ENCODE data around the gene PTGES3.

Gene PTGES3

DNA sequence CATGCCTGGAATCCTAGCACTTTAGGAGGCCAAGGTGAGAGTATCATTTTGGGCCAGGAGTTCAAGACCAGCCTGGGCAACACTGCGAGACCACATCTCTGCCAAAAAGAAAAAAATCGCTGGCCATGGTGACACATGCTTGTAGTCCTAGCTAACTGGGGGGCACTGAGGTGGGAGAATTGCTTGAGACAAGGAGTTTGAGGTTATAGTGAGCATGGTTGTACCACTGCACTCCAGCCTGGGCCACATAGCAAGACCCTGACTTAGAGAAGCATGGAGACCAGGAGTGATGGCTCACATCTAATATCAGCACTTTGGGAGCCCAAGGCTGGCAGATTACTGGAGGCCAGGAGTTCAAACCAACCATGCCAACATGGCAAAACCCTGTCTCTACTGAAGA, 9.2 kb downstream of the PTGES3 start:
- CTCF ChIA-PET = interaction anchor here (1.2 to 2.3 kb wide), 2 partner anchors 15 to 42 kb away, joined by 3 to 8 read pairs; no protein-coding TSS in a partner anchor
- H3K4me1 ChIP-seq (ENCODE audit: control extremely low read depth in 1 of 4, control insufficient read depth in 4 of 4, insufficient read depth in 4 of 4, low read length in 3 of 4) = peaks cover under 1 to 19% (median 7%) of the 10 kb centered on the region in 4 experiments
- POLR2A ChIA-PET = interaction anchor here (1.2 kb wide), 1 partner anchor 9 kb away, joined by 3 read pairs; no protein-coding TSS in a partner anchor
- H3K9me3 ChIP-seq (ENCODE audit: control extremely low read depth in 1 of 5, control insufficient read depth in 4 of 5, insufficient read depth in 2 of 5, low read depth in 1 of 5, low read length in 4 of 5) = no peaks in the 10 kb centered on the region
- peaks cover 3 to 20% (median 12%) of the 10 kb centered on the region in 4 experiments for H3K36me3 ChIP-seq (ENCODE audit: control insufficient read depth in 4 of 4, insufficient read depth in 4 of 4, low read length in 3 of 4)
- H3K27ac ChIP-seq (ENCODE audit: insufficient read depth in 1 of 2, low read depth in 1 of 2, low read length in 2 of 2, poor library complexity in 1 of 2, severe bottlenecking in 2 of 2) = peak overlapping the region in 1 of 2 experiments; percentile 14
- WGBS (ENCODE audit: insufficient coverage) = 94% methylated on average over 2 of the region's 2 CpGs
- no peak overlapping the region for H3K4me3 ChIP-seq (ENCODE audit: control insufficient read depth in 1 of 7, extremely low read depth in 1 of 7, insufficient read depth in 4 of 7, low read depth in 2 of 7, low read length in 6 of 7)
- DNase-seq = no peak
- H3K27me3 ChIP-seq (replicated peaks in 2 of 5; ENCODE audit: control insufficient read depth in 4 of 5, insufficient read depth in 5 of 5, low read length in 4 of 5) = no peaks in the 10 kb centered on the region

DNA sequence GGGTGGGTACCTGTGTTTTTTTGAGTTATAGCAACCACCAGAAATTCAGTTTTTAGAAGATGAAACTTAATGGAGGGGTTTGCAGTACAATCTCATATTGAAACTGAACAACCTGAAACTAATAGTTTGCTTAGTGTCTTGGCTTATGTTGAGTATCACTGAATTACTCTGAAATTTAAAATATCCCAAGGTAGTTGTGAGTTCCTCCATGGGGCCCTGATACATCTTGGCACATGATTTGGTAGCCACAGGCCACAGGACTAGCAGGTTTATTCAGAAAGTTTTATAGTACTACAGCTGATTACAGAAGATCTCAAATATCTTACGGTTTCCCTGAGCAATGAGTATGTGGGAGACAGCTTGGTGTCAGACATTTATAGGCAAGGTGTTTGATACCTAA, 10.4 kb downstream of the PTGES3 start:
- Histone ChIP-seq H3K36me3 (ENCODE audit: control insufficient read depth in 4 of 4, insufficient read depth in 4 of 4, low read length in 3 of 4) (peaks cover 6 to 22% (median 14%) of the 10 kb centered on the region in 4 experiments), H3K9me3 (ENCODE audit: control extremely low read depth in 1 of 5, control insufficient read depth in 4 of 5, insufficient read depth in 2 of 5, low read depth in 1 of 5, low read length in 4 of 5) (no peaks in the 10 kb centered on the region), H3K27me3 (replicated peaks in 2 of 5; ENCODE audit: control insufficient read depth in 4 of 5, insufficient read depth in 5 of 5, low read length in 4 of 5) (no peaks in the 10 kb centered on the region), H3K4me3 (ENCODE audit: control insufficient read depth in 1 of 7, extremely low read depth in 1 of 7, insufficient read depth in 4 of 7, low read depth in 2 of 7, low read length in 6 of 7) (no peak overlapping the region), H3K27ac (ENCODE audit: insufficient read depth in 1 of 2, low read depth in 1 of 2, low read length in 2 of 2, poor library complexity in 1 of 2, severe bottlenecking in 2 of 2) (peak overlapping the region; percentile 33 to 54), H3K4me1 (ENCODE audit: control extremely low read depth in 1 of 4, control insufficient read depth in 4 of 4, insufficient read depth in 4 of 4, low read length in 3 of 4) (peaks cover 0 to 12% (median 4%) of the 10 kb centered on the region in 4 experiments)
- no CpG with 5 or more reads among the region's 1 CpG for WGBS (ENCODE audit: insufficient coverage)
- no peak for DNase-seq
- ChIA-PET CTCF (interaction anchor here (0.6 to 2.3 kb wide), 3 partner anchors 14 to 41 kb away, joined by 4 to 8 read pairs (median 5); no protein-coding TSS in a partner anchor), POLR2A (interaction anchor here (0.9 kb wide), 1 partner anchor 45 kb away, joined by 4 read pairs; no protein-coding TSS in a partner anchor)

DNA sequence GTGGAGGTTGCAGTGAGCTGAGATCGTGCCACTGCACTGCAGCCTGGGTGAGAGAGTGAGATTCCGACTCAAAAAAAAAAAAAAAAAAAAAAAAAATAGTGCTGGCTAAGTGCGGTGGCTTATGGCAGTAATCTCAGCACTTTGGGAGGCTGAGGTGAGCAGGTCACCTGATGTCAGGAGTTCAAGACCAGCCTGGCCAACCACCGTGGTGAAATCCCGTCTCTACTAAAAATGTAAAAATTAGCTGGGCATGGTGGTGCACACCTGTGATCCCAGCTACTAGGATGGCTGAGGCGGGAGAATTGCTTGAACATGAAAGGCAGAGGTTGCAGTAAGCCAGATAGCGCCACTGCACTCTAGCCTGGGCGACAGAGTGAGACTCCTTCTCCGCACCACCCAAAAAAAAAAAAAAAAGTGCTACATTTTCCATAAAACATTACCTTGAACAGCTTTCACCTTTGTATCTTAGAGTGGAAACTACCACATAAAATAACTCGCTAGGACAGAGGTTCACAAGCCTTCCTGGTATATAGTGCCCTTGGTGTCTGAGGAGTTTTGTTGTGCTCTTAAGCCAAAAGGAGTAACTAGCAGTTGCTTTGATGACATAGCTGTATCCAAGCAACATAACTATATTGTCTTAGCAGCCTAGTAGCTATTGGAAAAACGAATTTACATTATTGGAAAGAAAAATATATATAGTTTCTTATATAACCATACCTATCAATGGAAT, 11.1 kb downstream of the PTGES3 start:
- Histone ChIP-seq H3K27ac (ENCODE audit: insufficient read depth in 1 of 2, low read depth in 1 of 2, low read length in 2 of 2, poor library complexity in 1 of 2, severe bottlenecking in 2 of 2) (peak overlapping the region; percentile 33 to 54), H3K27me3 (replicated peaks in 2 of 5; ENCODE audit: control insufficient read depth in 4 of 5, insufficient read depth in 5 of 5, low read length in 4 of 5) (no peaks in the 10 kb centered on the region), H3K9me3 (ENCODE audit: control extremely low read depth in 1 of 5, control insufficient read depth in 4 of 5, insufficient read depth in 2 of 5, low read depth in 1 of 5, low read length in 4 of 5) (no peaks in the 10 kb centered on the region), H3K36me3 (ENCODE audit: control insufficient read depth in 4 of 4, insufficient read depth in 4 of 4, low read length in 3 of 4) (peaks cover 6 to 24% (median 17%) of the 10 kb centered on the region in 4 experiments), H3K4me3 (ENCODE audit: control insufficient read depth in 1 of 7, extremely low read depth in 1 of 7, insufficient read depth in 4 of 7, low read depth in 2 of 7, low read length in 6 of 7) (no peak overlapping the region), H3K4me1 (ENCODE audit: control extremely low read depth in 1 of 4, control insufficient read depth in 4 of 4, insufficient read depth in 4 of 4, low read length in 3 of 4) (peaks cover 0 to 8% (median 3%) of the 10 kb centered on the region in 4 experiments)
- 70% methylated on average over 4 of the region's 11 CpGs for WGBS (ENCODE audit: insufficient coverage)
- CTCF ChIA-PET = interaction anchor here (0.6 to 2.3 kb wide), 5 partner anchors 9 to 631 kb away, joined by 3 to 8 read pairs (median 4); no protein-coding TSS in a partner anchor
- DNase-seq = peak in 2 of 3 donors; percentile 18 to 26
- POLR2A ChIA-PET = interaction anchor here (0.8 to 0.9 kb wide), 2 partner anchors 40 to 45 kb away, joined by 3 to 4 read pairs; no protein-coding TSS in a partner anchor

DNA sequence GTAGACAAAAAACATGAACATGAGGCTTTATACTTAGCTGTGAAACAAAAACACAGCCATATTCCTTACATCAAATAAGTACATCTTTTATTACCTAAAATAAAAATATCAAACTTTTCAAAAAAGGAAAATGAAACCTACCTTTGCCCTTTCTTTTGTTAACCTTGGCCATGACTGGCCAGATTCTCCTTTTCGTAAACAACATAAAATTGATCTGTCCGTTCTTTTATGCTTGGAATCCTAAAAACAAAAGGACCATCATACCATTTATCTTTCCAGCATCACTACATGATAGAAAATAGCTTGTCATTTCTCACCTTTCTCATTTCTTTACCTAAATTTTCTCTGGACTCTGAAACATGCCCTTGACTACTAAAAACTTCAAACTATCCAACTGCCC, 16.5 kb downstream of the PTGES3 start:
- H3K36me3 ChIP-seq (ENCODE audit: control insufficient read depth in 4 of 4, insufficient read depth in 4 of 4, low read length in 3 of 4) = peaks cover 20 to 57% (median 41%) of the 10 kb centered on the region in 4 experiments
- H3K4me1 ChIP-seq (ENCODE audit: control extremely low read depth in 1 of 4, control insufficient read depth in 4 of 4, insufficient read depth in 4 of 4, low read length in 3 of 4) = no peaks in the 10 kb centered on the region
- no peak overlapping the region for H3K4me3 ChIP-seq (ENCODE audit: control insufficient read depth in 1 of 7, extremely low read depth in 1 of 7, insufficient read depth in 4 of 7, low read depth in 2 of 7, low read length in 6 of 7)
- no peaks in the 10 kb centered on the region for H3K9me3 ChIP-seq (ENCODE audit: control extremely low read depth in 1 of 5, control insufficient read depth in 4 of 5, insufficient read depth in 2 of 5, low read depth in 1 of 5, low read length in 4 of 5)
- H3K27me3 ChIP-seq (replicated peaks in 2 of 5; ENCODE audit: control insufficient read depth in 4 of 5, insufficient read depth in 5 of 5, low read length in 4 of 5) = no peaks in the 10 kb centered on the region
- POLR2A ChIA-PET = no interaction called here
- DNase-seq = no peak
- CTCF ChIA-PET = interaction anchor here (0.8 to 1.6 kb wide), 4 partner anchors 9 to 13 kb away, joined by 3 to 6 read pairs (median 4); no protein-coding TSS in a partner anchor
- H3K27ac ChIP-seq (ENCODE audit: insufficient read depth in 1 of 2, low read depth in 1 of 2, low read length in 2 of 2, poor library complexity in 1 of 2, severe bottlenecking in 2 of 2) = no peak overlapping the region
- WGBS (ENCODE audit: insufficient coverage) = 100% methylated on average over 2 of the region's 2 CpGs

DNA sequence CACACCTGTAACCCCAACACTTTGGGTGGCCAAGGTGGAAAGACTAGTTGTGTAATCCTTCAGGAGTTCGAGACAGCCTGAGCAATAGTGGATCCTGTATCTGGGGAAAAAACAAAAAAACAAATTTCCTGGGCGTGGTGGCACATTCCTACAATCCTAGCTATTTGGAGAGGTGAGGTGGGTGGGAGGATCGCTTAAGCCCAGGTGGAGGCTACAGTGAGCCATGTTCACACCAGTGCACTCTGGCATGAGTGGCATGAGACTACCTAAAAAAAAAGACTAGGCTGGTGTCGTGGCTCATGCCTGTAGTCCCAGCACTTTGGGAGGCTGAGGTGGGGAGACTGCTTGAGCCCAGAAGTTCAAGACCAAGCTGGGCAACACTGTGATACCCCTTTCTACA, 17.2 kb downstream of the PTGES3 start:
- Histone ChIP-seq H3K4me1 (ENCODE audit: control extremely low read depth in 1 of 4, control insufficient read depth in 4 of 4, insufficient read depth in 4 of 4, low read length in 3 of 4) (no peaks in the 10 kb centered on the region), H3K4me3 (ENCODE audit: control insufficient read depth in 1 of 7, extremely low read depth in 1 of 7, insufficient read depth in 4 of 7, low read depth in 2 of 7, low read length in 6 of 7) (no peak overlapping the region), H3K27me3 (replicated peaks in 2 of 5; ENCODE audit: control insufficient read depth in 4 of 5, insufficient read depth in 5 of 5, low read length in 4 of 5) (no peaks in the 10 kb centered on the region), H3K36me3 (ENCODE audit: control insufficient read depth in 4 of 4, insufficient read depth in 4 of 4, low read length in 3 of 4) (peaks cover 20 to 65% (median 45%) of the 10 kb centered on the region in 4 experiments), H3K27ac (ENCODE audit: insufficient read depth in 1 of 2, low read depth in 1 of 2, low read length in 2 of 2, poor library complexity in 1 of 2, severe bottlenecking in 2 of 2) (no peak overlapping the region), H3K9me3 (ENCODE audit: control extremely low read depth in 1 of 5, control insufficient read depth in 4 of 5, insufficient read depth in 2 of 5, low read depth in 1 of 5, low read length in 4 of 5) (no peaks in the 10 kb centered on the region)
- 98% methylated on average over 4 of the region's 4 CpGs for WGBS (ENCODE audit: insufficient coverage)
- CTCF ChIA-PET = interaction anchor here (0.8 to 1.6 kb wide), 4 partner anchors 12 to 61 kb away, joined by 3 to 6 read pairs (median 4); no protein-coding TSS in a partner anchor
- POLR2A ChIA-PET = interaction anchor here (0.9 kb wide), 1 partner anchor 8 kb away, joined by 3 read pairs; no protein-coding TSS in a partner anchor
- DNase-seq = no peak

DNA sequence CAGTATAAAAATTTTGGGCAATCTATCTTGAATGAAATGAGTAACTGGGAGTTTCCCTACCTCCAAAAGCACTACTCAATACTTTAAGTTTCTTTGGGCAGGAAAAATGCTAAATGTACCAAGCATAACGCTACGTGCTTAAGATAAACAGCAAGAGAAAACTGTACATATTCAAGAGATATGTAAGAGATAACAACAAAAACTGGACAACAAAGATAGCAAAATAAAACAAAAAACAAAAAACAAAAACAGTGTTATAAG, 20.0 kb downstream of the PTGES3 start:
- Histone ChIP-seq H3K4me3 (ENCODE audit: control insufficient read depth in 1 of 7, extremely low read depth in 1 of 7, insufficient read depth in 4 of 7, low read depth in 2 of 7, low read length in 6 of 7) (no peak overlapping the region), H3K4me1 (ENCODE audit: control extremely low read depth in 1 of 4, control insufficient read depth in 4 of 4, insufficient read depth in 4 of 4, low read length in 3 of 4) (no peaks in the 10 kb centered on the region), H3K27me3 (replicated peaks in 2 of 5; ENCODE audit: control insufficient read depth in 4 of 5, insufficient read depth in 5 of 5, low read length in 4 of 5) (no peaks in the 10 kb centered on the region), H3K27ac (ENCODE audit: insufficient read depth in 1 of 2, low read depth in 1 of 2, low read length in 2 of 2, poor library complexity in 1 of 2, severe bottlenecking in 2 of 2) (no peak overlapping the region), H3K36me3 (ENCODE audit: control insufficient read depth in 4 of 4, insufficient read depth in 4 of 4, low read length in 3 of 4) (peaks cover 28 to 81% (median 56%) of the 10 kb centered on the region in 4 experiments), H3K9me3 (ENCODE audit: control extremely low read depth in 1 of 5, control insufficient read depth in 4 of 5, insufficient read depth in 2 of 5, low read depth in 1 of 5, low read length in 4 of 5) (no peaks in the 10 kb centered on the region)
- ChIA-PET POLR2A (interaction anchor here (0.6 kb wide), 1 partner anchor 43 kb away, joined by 7 read pairs; no protein-coding TSS in a partner anchor), CTCF (no interaction called here)
- WGBS (ENCODE audit: insufficient coverage) = no CpG with 5 or more reads among the region's 2 CpGs
- no peak for DNase-seq

Data from common myeloid progenitor, CD34-positive (primary cell).